Measurements from ENCODE around the gene PNPLA7. TPM values are rescaled to one million over a fixed set of nuclear protein-coding genes. Genes with fewer than 3 reads are reported as not detected.

PNPLA7 gene
- total and polyA plus RNA-seq, 2 donors (not counting 1 experiment from before 2014, with no cell fraction given) = 18.7 to 29.9 TPM

GRCh38 chr9:137542486-137542885 is 7.7 kb downstream of the PNPLA7 start:
- ChIA-PET CTCF (no interaction called here), POLR2A (no interaction called here)
- Histone ChIP-seq H3K27me3 (replicated peaks in 1 of 4; ENCODE audit: control extremely low read depth in 1 of 4, control insufficient read depth in 3 of 4, insufficient read depth in 4 of 4, low read length in 3 of 4) (no peaks in the 10 kb centered on the region), H3K4me3 (ENCODE audit: control extremely low read depth in 1 of 5, extremely low read depth in 1 of 5, insufficient read depth in 1 of 5, low read depth in 2 of 5, low read length in 4 of 5) (no peak overlapping the region), H4K20me1 (ENCODE audit: control insufficient read depth, insufficient read depth, low read length, poor library complexity, severe bottlenecking) (peaks cover 10% of the 10 kb centered on the region), H3K9ac (ENCODE audit: low read length) (no peak overlapping the region), H3K79me2 (ENCODE audit: control insufficient read depth, insufficient read depth, low read length) (peaks cover 34% of the 10 kb centered on the region), H3K4me1 (ENCODE audit: control insufficient read depth in 2 of 2, insufficient read depth in 2 of 2, low read length in 2 of 2) (peaks cover 0 to 20% of the 10 kb centered on the region in 2 donors), H3K36me3 (replicated peaks in 1 of 2; ENCODE audit: control extremely low read depth in 1 of 2, control insufficient read depth in 1 of 2, extremely low read depth in 1 of 2, insufficient read depth in 2 of 2, low read length in 1 of 2) (peaks cover 0 to 24% of the 10 kb centered on the region in 2 experiments), H2AFZ (ENCODE audit: insufficient read depth, low read depth, low read length, poor library complexity, severe bottlenecking) (no peak overlapping the region), H3K4me2 (replicated peaks; ENCODE audit: low read depth, low read length, poor library complexity, severe bottlenecking) (no peak overlapping the region), H3K9me3 (ENCODE audit: control extremely low read depth in 1 of 3, control insufficient read depth in 2 of 3, insufficient read depth in 1 of 3, low read length in 2 of 3) (peaks cover 0 to 12% (median 0%) of the 10 kb centered on the region in 3 donors), H3K27ac (ENCODE audit: low read length in 2 of 2) (no peak overlapping the region)
- H3K4me1 Mint-ChIP-seq = peaks cover 17% of the 10 kb centered on the region
- H3K9me3 Mint-ChIP-seq (ENCODE audit: insufficient read depth) = no peaks in the 10 kb centered on the region
- intact Hi-C loops (cut with micrococcal nuclease) = no loop called here
- WGBS (ENCODE audit: insufficient coverage) = 97% methylated on average over 16 of the region's 20 CpGs
- H3K4me3 Mint-ChIP-seq = no peak overlapping the region
- TF ChIP-seq CTCF (IDR thresholded peaks at IDR 0.05) (no peak), EZH2 (IDR thresholded peaks at IDR 0.05; ENCODE audit: borderline replicate concordance, insufficient read depth, low read depth, low read length, poor library complexity, severe bottlenecking) (no peak)
- no peaks in the 10 kb centered on the region for H3K27me3 Mint-ChIP-seq
- DNase-seq (no peak), ATAC-seq (ENCODE audit: low read depth) (no peak)
- H3K27ac Mint-ChIP-seq = no peak overlapping the region

- Histone ChIP-seq H3K27ac (ENCODE audit: low read length in 2 of 2) (no peak overlapping the region), H3K27me3 (replicated peaks in 1 of 4; ENCODE audit: control extremely low read depth in 1 of 4, control insufficient read depth in 3 of 4, insufficient read depth in 4 of 4, low read length in 3 of 4) (no peaks in the 10 kb centered on the region), H3K4me3 (ENCODE audit: control extremely low read depth in 1 of 5, extremely low read depth in 1 of 5, insufficient read depth in 1 of 5, low read depth in 2 of 5, low read length in 4 of 5) (no peak overlapping the region), H3K79me2 (ENCODE audit: control insufficient read depth, insufficient read depth, low read length) (peaks cover 24% of the 10 kb centered on the region), H3K36me3 (replicated peaks in 1 of 2; ENCODE audit: control extremely low read depth in 1 of 2, control insufficient read depth in 1 of 2, extremely low read depth in 1 of 2, insufficient read depth in 2 of 2, low read length in 1 of 2) (peaks cover 0 to 24% of the 10 kb centered on the region in 2 experiments), H3K4me2 (replicated peaks; ENCODE audit: low read depth, low read length, poor library complexity, severe bottlenecking) (no peak overlapping the region), H3K9me3 (ENCODE audit: control extremely low read depth in 1 of 3, control insufficient read depth in 2 of 3, insufficient read depth in 1 of 3, low read length in 2 of 3) (peaks cover 1 to 25% (median 8%) of the 10 kb centered on the region in 3 donors), H4K20me1 (ENCODE audit: control insufficient read depth, insufficient read depth, low read length, poor library complexity, severe bottlenecking) (no peaks in the 10 kb centered on the region), H3K9ac (ENCODE audit: low read length) (no peak overlapping the region), H2AFZ (ENCODE audit: insufficient read depth, low read depth, low read length, poor library complexity, severe bottlenecking) (no peak overlapping the region), H3K4me1 (ENCODE audit: control insufficient read depth in 2 of 2, insufficient read depth in 2 of 2, low read length in 2 of 2) (peaks cover 13 to 23% of the 10 kb centered on the region in 2 donors)
- ChIA-PET CTCF (no interaction called here), POLR2A (interaction anchor here (0.7 kb wide), 1 partner anchor 574 kb away, joined by 3 read pairs; no protein-coding TSS in a partner anchor)
- TF ChIP-seq CTCF (IDR thresholded peaks at IDR 0.05) = no peak
- TF ChIP-seq EZH2 (IDR thresholded peaks at IDR 0.05; ENCODE audit: borderline replicate concordance, insufficient read depth, low read depth, low read length, poor library complexity, severe bottlenecking) = no peak
- intact Hi-C loops (cut with micrococcal nuclease) = no loop called here
- Mint-ChIP-seq H3K9me3 (ENCODE audit: insufficient read depth) (peaks cover 4% of the 10 kb centered on the region), H3K4me3 (no peak overlapping the region), H3K27ac (no peak overlapping the region), H3K27me3 (no peaks in the 10 kb centered on the region), H3K4me1 (peaks cover 17% of the 10 kb centered on the region)
- WGBS (ENCODE audit: insufficient coverage) = 96% methylated on average over 18 of the region's 18 CpGs
- ATAC-seq (ENCODE audit: low read depth) (no peak), DNase-seq (no peak)
Measured at GRCh38 chr9:137540536-137540935, 9.7 kb downstream of the PNPLA7 start.

Data from B cell (primary cell).